ENCODE data around the gene GPR176.

DNA sequence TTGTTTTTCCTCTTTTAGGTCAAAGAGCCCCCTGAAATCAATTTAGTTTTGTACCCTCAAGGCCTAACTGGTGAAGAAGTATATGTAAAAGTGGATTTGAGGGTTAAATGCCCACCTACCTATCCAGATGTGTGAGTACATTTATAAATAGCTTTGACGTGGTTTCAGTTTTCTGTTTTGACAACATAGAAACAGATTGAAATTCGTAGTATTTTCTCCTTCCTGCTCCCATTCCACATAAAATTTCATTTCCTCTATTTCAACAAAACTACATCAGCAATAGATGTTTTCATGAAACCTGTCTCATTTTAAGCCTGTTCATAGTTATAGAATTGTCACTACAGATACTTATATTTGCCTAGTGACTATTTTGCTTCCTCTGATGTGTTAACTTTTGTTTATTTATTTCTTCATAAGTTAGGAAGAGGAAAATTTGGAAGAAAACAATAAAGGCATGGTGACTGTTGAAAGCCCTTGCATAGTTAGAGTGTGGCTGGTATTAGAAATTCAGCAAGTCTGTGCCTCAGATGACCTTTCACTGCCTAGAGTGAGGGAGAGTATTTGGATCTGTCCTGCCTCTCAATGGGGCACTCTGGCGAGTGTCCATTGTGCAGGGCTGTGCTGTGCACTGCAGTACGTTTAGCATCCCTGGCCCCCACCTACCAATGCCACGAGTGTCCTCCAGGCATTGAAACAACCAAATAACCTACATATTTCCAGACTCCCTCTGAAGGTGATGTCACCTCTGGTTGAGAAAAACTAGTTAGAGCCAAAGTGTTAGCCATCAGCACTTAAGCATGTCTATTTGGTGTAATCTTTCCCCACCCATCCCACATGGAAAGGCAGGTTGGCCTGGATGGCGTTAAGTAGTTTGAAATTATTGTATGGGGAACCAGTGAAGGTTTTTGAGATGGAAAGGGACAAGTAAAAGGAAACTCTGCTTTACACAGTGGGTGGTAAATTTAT lies 19.7 kb upstream of the GPR176 start:
- TF ChIP-seq, protein P1, sequence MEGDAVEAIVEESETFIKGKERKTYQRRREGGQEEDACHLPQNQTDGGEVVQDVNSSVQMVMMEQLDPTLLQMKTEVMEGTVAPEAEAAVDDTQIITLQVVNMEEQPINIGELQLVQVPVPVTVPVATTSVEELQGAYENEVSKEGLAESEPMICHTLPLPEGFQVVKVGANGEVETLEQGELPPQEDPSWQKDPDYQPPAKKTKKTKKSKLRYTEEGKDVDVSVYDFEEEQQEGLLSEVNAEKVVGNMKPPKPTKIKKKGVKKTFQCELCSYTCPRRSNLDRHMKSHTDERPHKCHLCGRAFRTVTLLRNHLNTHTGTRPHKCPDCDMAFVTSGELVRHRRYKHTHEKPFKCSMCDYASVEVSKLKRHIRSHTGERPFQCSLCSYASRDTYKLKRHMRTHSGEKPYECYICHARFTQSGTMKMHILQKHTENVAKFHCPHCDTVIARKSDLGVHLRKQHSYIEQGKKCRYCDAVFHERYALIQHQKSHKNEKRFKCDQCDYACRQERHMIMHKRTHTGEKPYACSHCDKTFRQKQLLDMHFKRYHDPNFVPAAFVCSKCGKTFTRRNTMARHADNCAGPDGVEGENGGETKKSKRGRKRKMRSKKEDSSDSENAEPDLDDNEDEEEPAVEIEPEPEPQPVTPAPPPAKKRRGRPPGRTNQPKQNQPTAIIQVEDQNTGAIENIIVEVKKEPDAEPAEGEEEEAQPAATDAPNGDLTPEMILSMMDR (IDR thresholded peaks at IDR 0.05; ENCODE audit: poor library complexity) = no peak
- TF ChIP-seq EZH2 (IDR thresholded peaks at IDR 0.05; ENCODE audit: borderline replicate concordance) (no peak), EZH2phosphoT487 (IDR thresholded peaks at IDR 0.05; ENCODE audit: low read depth, severe bottlenecking, unreplicated experiment) (no peak)
